Lower lobe of right lung (tissue), 2 donors: Measurements from ENCODE around the gene FOLR1. TPM values are rescaled to one million over a fixed set of nuclear protein-coding genes. Genes with fewer than 3 reads are reported as not detected.
"Not testable (repeated sequence)": the region's sequence is repeated elsewhere in the genome, so short reads cannot be mapped to it uniquely, and the experiment has no call there.

Source experiments
- ATAC-seq, 2 donors: fragments of 200-7000 bp; cut with Tn5 transposase; one replicate each; pipeline ENCODE4 v1.9.1; 2020 to 2022; ENCODE audit warnings: mild to moderate bottlenecking in 2 of 2, moderate library complexity in 2 of 2
- DNase-seq: peaks from one replicate; pipeline ENCODE4 v3.0.0-alpha.2; 2020
- H3K27ac ChIP-seq: fragments of 200-600 bp; one replicate; pipeline ENCODE4 v1.8.0; 2022
- H3K27me3 ChIP-seq: fragments of 200-600 bp; one replicate; pipeline ENCODE4 v1.8.0; 2022; ENCODE audit warnings: low read depth
- H3K36me3 ChIP-seq: fragments of 200-600 bp; one replicate; pipeline ENCODE4 v1.8.0; 2022; ENCODE audit warnings: mild to moderate bottlenecking
- H3K4me1 ChIP-seq: fragments of 200-600 bp; one replicate; pipeline ENCODE4 v1.8.0; 2022
- H3K4me3 ChIP-seq: fragments of 200-600 bp; one replicate; pipeline ENCODE4 v1.8.0; 2022; ENCODE audit warnings: mild to moderate bottlenecking
- H3K9me3 ChIP-seq: fragments of 200-600 bp; one replicate; pipeline ENCODE4 v1.8.0; 2022
- intact Hi-C: fragments of 100-400 bp; cut with DNase I; formaldehyde crosslinking; loops from one replicate; pipeline ENCODE4 v1.11.0; 2022
- total RNA-seq: library from RNA; stranded (reverse); fragmentation: NEBNext Ultra II Directional; extraction: Animal tissue kit (Norgen Biotek cat#: 25700); gene quantifications from one replicate; pipeline ENCODE4 v1.2.1, GENCODE V29; 2021
- TF ChIP-seq, protein P1 (sequence below): fragments of 200-600 bp; IDR thresholded peaks from one replicate; pipeline ENCODE4 v1.8.0; 2022; ENCODE audit warnings: antibody characterized with exemption, mild to moderate bottlenecking
- donor health status: DM: no; HTN: yes; CAD: no; lungs with severe emphysema.

Gene FOLR1
- total RNA-seq, 1 donor from 2014 or later: 134 TPM

DNA sequence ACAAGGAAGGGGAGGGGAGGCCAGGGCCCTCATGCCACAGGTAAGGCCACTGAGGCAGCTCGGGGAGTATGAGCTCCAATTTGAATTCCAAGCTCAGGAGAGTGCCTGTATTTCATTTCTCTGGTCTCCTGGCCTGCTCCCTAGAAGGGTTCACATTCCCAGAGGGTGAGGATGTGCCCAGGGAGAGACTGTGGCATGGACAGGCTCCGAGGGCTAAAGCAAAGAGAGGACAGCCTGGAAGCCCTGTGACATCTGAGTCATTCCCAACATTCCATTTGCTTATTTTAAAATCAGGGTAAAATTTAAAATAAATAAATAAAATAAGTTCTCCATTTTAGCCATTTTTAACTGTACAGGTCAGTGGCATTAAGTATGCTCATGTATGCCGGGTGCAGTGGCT is 18.6 kb upstream of the FOLR1 start:
- H3K4me1 ChIP-seq: no peaks in the 10 kb centered on the region
- no peak overlapping the region for H3K27ac ChIP-seq
- ATAC-seq (no peak), DNase-seq (no peak)
- TF ChIP-seq, protein P1, sequence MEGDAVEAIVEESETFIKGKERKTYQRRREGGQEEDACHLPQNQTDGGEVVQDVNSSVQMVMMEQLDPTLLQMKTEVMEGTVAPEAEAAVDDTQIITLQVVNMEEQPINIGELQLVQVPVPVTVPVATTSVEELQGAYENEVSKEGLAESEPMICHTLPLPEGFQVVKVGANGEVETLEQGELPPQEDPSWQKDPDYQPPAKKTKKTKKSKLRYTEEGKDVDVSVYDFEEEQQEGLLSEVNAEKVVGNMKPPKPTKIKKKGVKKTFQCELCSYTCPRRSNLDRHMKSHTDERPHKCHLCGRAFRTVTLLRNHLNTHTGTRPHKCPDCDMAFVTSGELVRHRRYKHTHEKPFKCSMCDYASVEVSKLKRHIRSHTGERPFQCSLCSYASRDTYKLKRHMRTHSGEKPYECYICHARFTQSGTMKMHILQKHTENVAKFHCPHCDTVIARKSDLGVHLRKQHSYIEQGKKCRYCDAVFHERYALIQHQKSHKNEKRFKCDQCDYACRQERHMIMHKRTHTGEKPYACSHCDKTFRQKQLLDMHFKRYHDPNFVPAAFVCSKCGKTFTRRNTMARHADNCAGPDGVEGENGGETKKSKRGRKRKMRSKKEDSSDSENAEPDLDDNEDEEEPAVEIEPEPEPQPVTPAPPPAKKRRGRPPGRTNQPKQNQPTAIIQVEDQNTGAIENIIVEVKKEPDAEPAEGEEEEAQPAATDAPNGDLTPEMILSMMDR: no peak
- H3K27me3 ChIP-seq: peaks cover 4% of the 10 kb centered on the region
- intact Hi-C loops: no loop called here
- no peaks in the 10 kb centered on the region for H3K36me3 ChIP-seq
- no peak overlapping the region for H3K4me3 ChIP-seq
- no peaks in the 10 kb centered on the region for H3K9me3 ChIP-seq

DNA sequence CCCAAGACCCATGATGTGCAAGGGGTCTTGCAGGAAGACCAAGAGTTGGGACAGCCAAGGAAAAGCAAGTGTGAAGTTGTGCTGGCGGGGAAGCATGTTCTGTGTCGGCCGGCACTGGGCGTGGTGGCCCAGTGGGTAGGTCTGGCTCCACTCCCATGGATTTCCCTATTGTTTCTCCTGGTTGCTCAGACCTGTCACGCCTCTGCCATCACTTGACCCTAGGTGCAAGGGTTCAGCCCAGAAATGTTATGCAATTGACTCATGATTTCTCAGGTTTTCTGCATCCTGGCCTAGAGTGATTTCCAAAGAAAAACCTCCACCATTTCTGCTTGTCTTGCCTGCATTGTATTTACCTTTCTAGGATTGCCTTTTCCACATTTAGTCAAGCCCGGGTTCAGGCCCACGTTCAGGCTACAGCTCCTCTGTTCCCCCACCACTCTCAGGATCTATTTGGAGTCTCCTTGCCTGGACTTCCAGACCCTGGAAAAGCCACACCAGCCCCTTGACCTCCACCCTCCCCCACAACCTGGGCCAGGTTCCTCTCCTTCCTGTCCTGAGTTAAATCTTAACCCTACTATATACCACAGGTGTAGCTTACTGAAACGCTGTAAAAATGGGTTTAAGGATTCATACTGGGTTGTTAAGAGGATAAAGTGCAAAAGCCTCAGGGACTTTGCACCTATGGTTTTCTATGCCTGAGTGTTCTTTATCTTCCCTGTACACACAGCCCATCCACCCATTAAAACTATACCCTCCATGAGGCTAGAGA is 17.5 kb upstream of the FOLR1 start:
- DNase-seq (no peak), ATAC-seq (peak in 1 of 2 donors; percentile 26)
- Histone ChIP-seq H3K27ac (no peak overlapping the region), H3K9me3 (no peaks in the 10 kb centered on the region), H3K36me3 (no peaks in the 10 kb centered on the region), H3K4me3 (no peak overlapping the region), H3K27me3 (peaks cover 4% of the 10 kb centered on the region), H3K4me1 (no peaks in the 10 kb centered on the region)
- intact Hi-C loops: no loop called here
- TF ChIP-seq, protein P1: no peak

DNA sequence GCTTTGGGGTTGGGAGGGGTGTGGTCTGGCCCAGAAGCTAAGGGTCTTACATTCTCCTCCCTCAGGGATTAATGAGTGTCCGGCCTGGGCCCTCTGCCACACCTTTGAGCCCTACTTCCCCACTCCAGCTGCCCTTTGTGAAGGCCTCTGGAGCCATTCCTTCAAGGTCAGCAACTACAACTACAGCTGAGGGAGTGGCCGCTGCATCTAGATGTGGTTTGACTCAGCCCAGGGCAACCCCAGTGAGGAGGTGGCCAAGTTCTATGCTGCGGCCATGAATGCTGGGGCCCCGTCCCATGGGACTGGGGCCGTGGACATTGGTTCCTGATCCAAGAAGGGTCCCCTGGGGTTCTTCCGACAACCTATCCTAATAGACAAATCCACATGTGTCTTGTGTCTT is 14.3 kb upstream of the FOLR1 start:
- intact Hi-C loops: no loop called here
- Histone ChIP-seq H3K4me3 (no peak overlapping the region), H3K27ac (no peak overlapping the region), H3K27me3 (peaks cover 4% of the 10 kb centered on the region), H3K36me3 (no peaks in the 10 kb centered on the region), H3K4me1 (no peaks in the 10 kb centered on the region), H3K9me3 (no peaks in the 10 kb centered on the region)
- TF ChIP-seq, protein P1: no peak
- DNase-seq (no peak), ATAC-seq (peak in 1 of 2 donors; percentile 10)

DNA sequence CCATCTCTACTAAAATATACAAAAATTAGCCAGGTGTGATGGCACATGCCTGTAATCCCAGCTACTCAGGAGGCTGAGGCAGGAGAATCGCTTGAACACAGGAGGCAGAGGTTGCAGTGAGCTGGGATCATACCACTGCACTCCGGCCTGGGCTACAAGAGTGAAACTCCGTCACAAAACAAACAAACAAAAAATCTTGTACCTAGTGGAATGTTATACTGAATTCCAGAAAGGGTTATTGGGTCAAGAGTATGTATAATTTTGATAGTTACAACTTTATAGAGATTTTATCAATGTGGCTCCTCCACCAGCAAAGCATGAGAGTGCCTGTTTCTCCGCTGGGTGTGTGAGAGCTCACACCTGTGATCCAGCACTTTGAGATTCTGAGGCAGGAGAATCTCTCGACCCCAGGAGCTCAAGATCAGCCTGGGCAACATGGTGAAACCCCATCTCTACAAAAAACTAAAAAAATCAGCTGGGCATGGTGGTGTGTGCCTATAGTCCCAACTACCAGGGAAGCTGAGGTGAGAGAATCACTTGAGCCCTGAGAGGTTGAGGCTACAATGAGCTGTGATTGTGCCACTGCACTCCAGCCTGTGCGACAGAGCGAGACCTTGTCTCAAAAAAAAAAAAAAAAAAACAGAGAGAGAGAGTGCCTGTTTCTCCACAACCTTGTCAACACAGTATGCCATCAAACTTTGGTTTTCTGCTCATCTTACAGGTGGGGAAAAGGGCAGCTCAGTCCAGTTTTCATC is 12.7 kb upstream of the FOLR1 start:
- DNase-seq (no peak), ATAC-seq (peak; percentile 49 to 60)
- Histone ChIP-seq H3K9me3 (no peaks in the 10 kb centered on the region), H3K4me3 (no peak overlapping the region), H3K27me3 (peaks cover 4% of the 10 kb centered on the region), H3K27ac (no peak overlapping the region), H3K4me1 (no peaks in the 10 kb centered on the region), H3K36me3 (no peaks in the 10 kb centered on the region)
- TF ChIP-seq, protein P1: no peak
- intact Hi-C loops: no loop called here

DNA sequence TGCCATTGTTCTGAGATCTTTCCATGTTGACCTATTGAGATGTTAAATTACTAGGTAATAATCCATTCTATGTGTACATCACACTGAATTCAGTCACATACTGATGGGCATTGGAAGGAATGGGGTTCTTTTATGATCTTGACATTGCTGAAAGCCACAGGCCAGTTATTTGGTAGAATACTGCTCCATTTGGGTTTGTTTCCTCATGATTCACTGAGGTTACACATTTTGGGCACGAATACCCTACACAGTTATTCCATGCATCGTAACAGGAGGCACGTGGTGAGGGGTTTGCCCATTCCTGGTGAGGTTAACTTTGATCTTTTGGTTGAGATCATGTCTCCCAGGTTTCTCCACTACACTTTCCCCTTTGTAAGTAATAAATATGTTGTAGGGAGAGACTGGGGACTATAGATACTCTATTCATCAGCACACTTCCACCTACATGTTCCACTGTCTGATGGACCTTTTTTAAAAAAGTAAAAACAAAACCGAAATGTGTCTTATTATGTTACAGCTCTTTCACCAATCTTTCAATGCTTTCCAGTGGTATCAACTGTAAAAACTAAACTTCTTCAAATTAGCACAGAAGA is 12.0 kb upstream of the FOLR1 start:
- DNase-seq (no peak), ATAC-seq (no peak)
- H3K4me1 ChIP-seq: no peaks in the 10 kb centered on the region
- intact Hi-C loops: no loop called here
- TF ChIP-seq, protein P1: no peak
- no peak overlapping the region for H3K27ac ChIP-seq
- no peaks in the 10 kb centered on the region for H3K9me3 ChIP-seq
- peaks cover 4% of the 10 kb centered on the region for H3K27me3 ChIP-seq
- no peaks in the 10 kb centered on the region for H3K36me3 ChIP-seq
- no peak overlapping the region for H3K4me3 ChIP-seq

DNA sequence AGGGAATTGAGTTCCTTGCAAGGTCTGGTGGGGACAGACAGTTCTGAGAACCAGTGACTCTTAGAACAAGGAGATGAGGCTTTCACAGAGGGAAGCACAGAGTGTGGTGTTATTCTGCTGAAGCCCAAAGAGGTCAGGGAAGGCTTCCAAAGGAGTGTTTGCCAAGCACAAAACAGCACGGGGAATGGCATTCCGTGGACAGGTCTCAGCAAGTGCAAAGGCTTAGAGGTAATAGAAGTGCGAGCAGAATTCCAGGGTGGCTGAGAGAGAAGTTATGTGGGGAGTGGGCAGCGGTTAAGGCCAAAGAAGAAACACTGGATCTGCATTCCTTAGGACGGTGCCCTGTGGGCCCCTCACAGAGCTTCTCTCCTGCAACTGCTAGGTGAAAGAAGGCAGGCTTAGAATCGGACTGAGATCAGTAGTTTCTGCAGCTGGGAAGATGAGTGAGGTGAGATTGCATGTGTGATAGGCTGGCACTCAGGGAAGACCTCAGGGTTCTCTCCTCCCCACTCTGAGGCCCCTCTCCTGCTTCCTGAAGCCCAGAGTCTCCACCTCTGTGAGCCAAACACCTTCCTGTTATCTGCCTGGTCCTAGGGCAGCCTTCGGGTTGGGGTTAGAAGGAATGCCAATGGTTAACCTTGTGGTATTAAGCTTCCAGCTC is 10.9 kb upstream of the FOLR1 start:
- ATAC-seq: peak in 1 of 2 donors; percentile 25
- intact Hi-C loops, H3K27ac ChIP-seq: not testable (repeated sequence)

DNA sequence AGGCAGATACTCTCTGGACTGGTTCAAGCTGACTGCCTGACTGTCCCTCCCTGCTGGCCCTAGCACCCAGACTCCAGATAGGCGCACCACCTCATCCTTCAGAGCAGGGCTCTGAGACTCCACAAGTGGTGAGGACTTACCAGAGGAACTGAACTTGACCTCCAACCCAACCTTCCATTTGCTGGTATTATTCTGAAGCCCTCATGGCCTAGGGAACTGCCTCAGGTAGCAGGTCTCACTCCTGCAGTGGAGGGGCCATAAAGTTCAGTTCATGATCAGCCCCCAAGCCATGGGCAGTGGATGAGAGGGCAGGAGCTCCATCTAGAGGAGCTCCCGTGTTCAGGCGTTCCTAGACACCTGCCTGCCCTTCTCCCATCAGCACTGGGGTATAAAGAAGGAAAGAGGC is 10.4 kb upstream of the FOLR1 start:
- H3K36me3 ChIP-seq, H3K9me3 ChIP-seq, H3K27ac ChIP-seq, H3K4me3 ChIP-seq, H3K4me1 ChIP-seq, intact Hi-C loops, DNase-seq, H3K27me3 ChIP-seq: not testable (repeated sequence)
- peak; percentile 59 to 60 for ATAC-seq

More for the DNA sequence above, 10.9 kb upstream of the FOLR1 start:
- not testable (repeated sequence) for DNase-seq, H3K27me3 ChIP-seq, H3K36me3 ChIP-seq, H3K4me3 ChIP-seq, H3K9me3 ChIP-seq, H3K4me1 ChIP-seq
